Measurements from ENCODE around the gene DBH. TPM values are rescaled to one million over a fixed set of nuclear protein-coding genes. Genes with fewer than 3 reads are reported as not detected.
"Not testable (repeated sequence)": the region's sequence is repeated elsewhere in the genome, so short reads cannot be mapped to it uniquely, and the experiment has no call there.

Gene DBH
- polyA plus RNA-seq, 1 donor (not counting 4 experiments of a cell fraction or from before 2014, with no cell fraction given), result not detected

- H3K9me1 ChIP-seq (ENCODE audit: control insufficient read depth, extremely low read depth, insufficient read depth, low read length), result no peaks in the 10 kb centered on the region
- no peak overlapping the region for H2AFZ ChIP-seq (ENCODE audit: control insufficient read depth, low read length)
- dilution Hi-C loops (cut with MboI; ENCODE audit: extremely low pct_ligation_motif_present, low sequenced_read_pairs), result no loop called here
- no peak overlapping the region for H3K4me3 ChIP-seq (ENCODE audit: control insufficient read depth in 2 of 3, extremely low read depth in 1 of 3, insufficient read depth in 2 of 3, low read depth in 1 of 3, low read length in 3 of 3)
- H3K27ac ChIP-seq (ENCODE audit: control insufficient read depth, insufficient read depth, low read length), result no peak overlapping the region
- no peaks in the 10 kb centered on the region for H3K36me3 ChIP-seq (ENCODE audit: control insufficient read depth in 2 of 2, extremely low read depth in 1 of 2, insufficient read depth in 2 of 2, low read length in 2 of 2)
- TF ChIP-seq EZH2 (IDR thresholded peaks at IDR 0.05; ENCODE audit: low read length) (no peak), CTCF (optimal IDR thresholded peaks at IDR 0.05 in 1 of 3, IDR thresholded peaks at IDR 0.05 in 1 of 3, conservative IDR thresholded peaks at IDR 0.05 in 1 of 3; ENCODE audit: extremely low read depth in 1 of 3, insufficient read depth in 2 of 3, low read length in 3 of 3) (no peak)
- no peaks in the 10 kb centered on the region for H3K79me2 ChIP-seq (ENCODE audit: control insufficient read depth, insufficient read depth, low read length)
- no peaks in the 10 kb centered on the region for H4K20me1 ChIP-seq (ENCODE audit: control insufficient read depth, extremely low read depth, insufficient read depth, low read length)
- H3K4me2 ChIP-seq (ENCODE audit: control insufficient read depth, extremely low read depth, insufficient read depth, low read depth, low read length), result no peak overlapping the region
- no peak for DNase-seq (ENCODE audit: low read depth, low spot score)
- no peak overlapping the region for H3K9ac ChIP-seq (ENCODE audit: control insufficient read depth, extremely low read depth, insufficient read depth, low read length)
- no peaks in the 10 kb centered on the region for H3K9me3 ChIP-seq (ENCODE audit: control insufficient read depth, low read depth, low read length)
- H3K27me3 ChIP-seq (ENCODE audit: control insufficient read depth, extremely low read depth, insufficient read depth, low read length), result peaks cover 14% of the 10 kb centered on the region
- H3K4me1 ChIP-seq (ENCODE audit: control insufficient read depth, extremely low read depth, insufficient read depth, low read length), result no peaks in the 10 kb centered on the region
- no peak for FAIRE-seq
Measured at GRCh38 chr9:133622555-133622954, 13.6 kb upstream of the DBH start.

- H3K4me1 ChIP-seq (ENCODE audit: control insufficient read depth, extremely low read depth, insufficient read depth, low read length); H3K9me3 ChIP-seq (ENCODE audit: control insufficient read depth, low read depth, low read length); DNase-seq (ENCODE audit: low read depth, low spot score); H3K27me3 ChIP-seq (ENCODE audit: control insufficient read depth, extremely low read depth, insufficient read depth, low read length); dilution Hi-C loops (cut with MboI; ENCODE audit: extremely low pct_ligation_motif_present, low sequenced_read_pairs); H3K4me2 ChIP-seq (ENCODE audit: control insufficient read depth, extremely low read depth, insufficient read depth, low read depth, low read length); FAIRE-seq; H3K9me1 ChIP-seq (ENCODE audit: control insufficient read depth, extremely low read depth, insufficient read depth, low read length); H3K36me3 ChIP-seq (ENCODE audit: control insufficient read depth in 2 of 2, extremely low read depth in 1 of 2, insufficient read depth in 2 of 2, low read length in 2 of 2); H4K20me1 ChIP-seq (ENCODE audit: control insufficient read depth, extremely low read depth, insufficient read depth, low read length); H3K4me3 ChIP-seq (ENCODE audit: control insufficient read depth in 2 of 3, extremely low read depth in 1 of 3, insufficient read depth in 2 of 3, low read depth in 1 of 3, low read length in 3 of 3); H3K79me2 ChIP-seq (ENCODE audit: control insufficient read depth, insufficient read depth, low read length); H3K9ac ChIP-seq (ENCODE audit: control insufficient read depth, extremely low read depth, insufficient read depth, low read length); H3K27ac ChIP-seq (ENCODE audit: control insufficient read depth, insufficient read depth, low read length); H2AFZ ChIP-seq (ENCODE audit: control insufficient read depth, low read length): not testable (repeated sequence)
Measured at GRCh38 chr9:133626008-133626407, 10.2 kb upstream of the DBH start.

GRCh38 chr9:133627341-133627740, 8.8 kb upstream of the DBH start:
- Histone ChIP-seq H3K79me2 (ENCODE audit: control insufficient read depth, insufficient read depth, low read length) (no peaks in the 10 kb centered on the region), H2AFZ (ENCODE audit: control insufficient read depth, low read length) (no peak overlapping the region), H3K9ac (ENCODE audit: control insufficient read depth, extremely low read depth, insufficient read depth, low read length) (no peak overlapping the region), H3K4me3 (ENCODE audit: control insufficient read depth in 2 of 3, extremely low read depth in 1 of 3, insufficient read depth in 2 of 3, low read depth in 1 of 3, low read length in 3 of 3) (no peak overlapping the region), H3K9me1 (ENCODE audit: control insufficient read depth, extremely low read depth, insufficient read depth, low read length) (no peaks in the 10 kb centered on the region), H3K9me3 (ENCODE audit: control insufficient read depth, low read depth, low read length) (no peaks in the 10 kb centered on the region), H3K36me3 (ENCODE audit: control insufficient read depth in 2 of 2, extremely low read depth in 1 of 2, insufficient read depth in 2 of 2, low read length in 2 of 2) (no peaks in the 10 kb centered on the region), H3K27me3 (ENCODE audit: control insufficient read depth, extremely low read depth, insufficient read depth, low read length) (no peaks in the 10 kb centered on the region), H3K27ac (ENCODE audit: control insufficient read depth, insufficient read depth, low read length) (no peak overlapping the region), H3K4me1 (ENCODE audit: control insufficient read depth, extremely low read depth, insufficient read depth, low read length) (no peaks in the 10 kb centered on the region), H4K20me1 (ENCODE audit: control insufficient read depth, extremely low read depth, insufficient read depth, low read length) (no peaks in the 10 kb centered on the region), H3K4me2 (ENCODE audit: control insufficient read depth, extremely low read depth, insufficient read depth, low read depth, low read length) (no peak overlapping the region)
- dilution Hi-C loops (cut with MboI; ENCODE audit: extremely low pct_ligation_motif_present, low sequenced_read_pairs), result no loop called here
- FAIRE-seq (no peak), DNase-seq (ENCODE audit: low read depth, low spot score) (no peak)
- TF ChIP-seq CTCF (optimal IDR thresholded peaks at IDR 0.05 in 1 of 3, IDR thresholded peaks at IDR 0.05 in 1 of 3, conservative IDR thresholded peaks at IDR 0.05 in 1 of 3; ENCODE audit: extremely low read depth in 1 of 3, insufficient read depth in 2 of 3, low read length in 3 of 3) (no peak), EZH2 (IDR thresholded peaks at IDR 0.05; ENCODE audit: low read length) (no peak)

All from keratinocyte (primary cell).